ENCODE data around the gene ANAPC16.
A peak's percentile ranks its signal among the peaks of the same experiment; 100 is the strongest.

Gene ANAPC16

GRCh38 chr10:72255977-72256729 is 40.3 kb downstream of the ANAPC16 start:
- DNase-seq (ENCODE audit: low read depth, low spot score) = no peak
- ChIA-PET POLR2A (interaction anchor here (1.0 kb wide), 1 partner anchor 18 kb away, joined by 5 read pairs; the partner anchor contains the start of gene DDIT4), CTCF (interaction anchor here (1.0 to 1.2 kb wide), 4 partner anchors 8 to 81 kb away, joined by 3 to 4 read pairs (median 3); no protein-coding TSS in a partner anchor)

GRCh38 chr10:72257051-72257892 is 41.5 kb downstream of the ANAPC16 start:
- CTCF ChIA-PET = interaction anchor here (1.0 to 2.3 kb wide), 2 partner anchors 11 to 19 kb away, joined by 3 to 12 read pairs; no protein-coding TSS in a partner anchor
- POLR2A ChIA-PET = interaction anchor here (0.6 to 4.8 kb wide), 2 partner anchors 17 to 283 kb away, joined by 3 to 89 read pairs; partner anchors contain the start of gene DDIT4
- no peak overlapping the region for H3K4me3 ChIP-seq (ENCODE audit: low read depth, low read length)
- no peak for DNase-seq (ENCODE audit: low read depth, low spot score)
- TF ChIP-seq, protein P1, sequence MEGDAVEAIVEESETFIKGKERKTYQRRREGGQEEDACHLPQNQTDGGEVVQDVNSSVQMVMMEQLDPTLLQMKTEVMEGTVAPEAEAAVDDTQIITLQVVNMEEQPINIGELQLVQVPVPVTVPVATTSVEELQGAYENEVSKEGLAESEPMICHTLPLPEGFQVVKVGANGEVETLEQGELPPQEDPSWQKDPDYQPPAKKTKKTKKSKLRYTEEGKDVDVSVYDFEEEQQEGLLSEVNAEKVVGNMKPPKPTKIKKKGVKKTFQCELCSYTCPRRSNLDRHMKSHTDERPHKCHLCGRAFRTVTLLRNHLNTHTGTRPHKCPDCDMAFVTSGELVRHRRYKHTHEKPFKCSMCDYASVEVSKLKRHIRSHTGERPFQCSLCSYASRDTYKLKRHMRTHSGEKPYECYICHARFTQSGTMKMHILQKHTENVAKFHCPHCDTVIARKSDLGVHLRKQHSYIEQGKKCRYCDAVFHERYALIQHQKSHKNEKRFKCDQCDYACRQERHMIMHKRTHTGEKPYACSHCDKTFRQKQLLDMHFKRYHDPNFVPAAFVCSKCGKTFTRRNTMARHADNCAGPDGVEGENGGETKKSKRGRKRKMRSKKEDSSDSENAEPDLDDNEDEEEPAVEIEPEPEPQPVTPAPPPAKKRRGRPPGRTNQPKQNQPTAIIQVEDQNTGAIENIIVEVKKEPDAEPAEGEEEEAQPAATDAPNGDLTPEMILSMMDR (IDR thresholded peaks at IDR 0.05; ENCODE audit: insufficient read depth, low read length, missing control alignments) = no peak

More at GRCh38 chr10:72255977-72256729, 40.3 kb downstream of the ANAPC16 start:
- H3K4me3 ChIP-seq (ENCODE audit: low read depth, low read length) = no peak overlapping the region
- TF ChIP-seq, protein P1 (IDR thresholded peaks at IDR 0.05; ENCODE audit: insufficient read depth, low read length, missing control alignments) = no peak

GRCh38 chr10:72258617-72259016 is 42.8 kb downstream of the ANAPC16 start:
- DNase-seq (ENCODE audit: low read depth, low spot score) = no peak
- ChIA-PET POLR2A (interaction anchor here (0.6 to 4.8 kb wide), 2 partner anchors 15 to 72 kb away, joined by 3 to 89 read pairs; partner anchors contain the start of gene DDIT4), CTCF (interaction anchor here (2.3 to 2.7 kb wide), 2 partner anchors 13 to 211 kb away, joined by 10 to 12 read pairs; no protein-coding TSS in a partner anchor)
- no peak overlapping the region for H3K4me3 ChIP-seq (ENCODE audit: low read depth, low read length)
- TF ChIP-seq, protein P1 (IDR thresholded peaks at IDR 0.05; ENCODE audit: insufficient read depth, low read length, missing control alignments) = no peak

DNA sequence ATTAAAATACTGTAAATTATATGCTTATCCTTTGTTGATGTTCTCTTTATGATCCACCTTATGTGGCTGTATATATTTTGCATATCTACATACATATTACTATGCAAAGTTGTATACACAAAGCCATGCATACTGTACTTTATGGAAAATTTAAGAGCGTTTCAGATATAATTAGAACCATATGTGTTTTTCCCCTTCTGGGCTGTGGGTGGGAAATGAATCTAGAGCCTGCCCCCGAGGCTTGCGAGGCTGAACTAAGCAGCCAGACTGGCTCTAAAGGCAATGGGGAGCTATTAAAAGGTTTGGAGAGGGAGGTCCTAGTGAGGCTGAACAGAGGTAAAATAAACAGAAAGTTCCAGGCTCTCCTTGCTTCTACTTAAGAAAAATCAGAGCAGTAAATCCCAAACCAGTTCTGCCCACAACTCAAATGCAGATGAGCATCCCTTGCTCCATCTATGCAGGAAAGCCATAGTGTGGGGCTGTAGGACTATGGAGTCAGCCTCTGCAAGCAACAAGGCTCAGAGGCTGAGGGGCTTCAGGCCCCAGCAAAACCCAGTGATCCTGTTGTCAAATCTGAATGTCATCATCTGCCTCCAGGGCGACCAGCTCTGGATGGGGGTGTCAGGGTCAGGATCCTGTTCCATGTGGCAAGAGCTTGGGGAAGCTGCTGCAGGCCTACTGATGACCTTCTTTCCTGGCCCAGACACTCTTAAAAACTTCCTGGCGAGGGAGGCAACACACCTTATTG is 43.9 kb downstream of the ANAPC16 start:
- POLR2A ChIA-PET = interaction anchor here (0.5 to 4.8 kb wide), 4 partner anchors 10 to 61 kb away, joined by 3 to 89 read pairs (median 4); partner anchors contain the start of gene DDIT4
- no peak for DNase-seq (ENCODE audit: low read depth, low spot score)
- TF ChIP-seq, protein P1 (IDR thresholded peaks at IDR 0.05; ENCODE audit: insufficient read depth, low read length, missing control alignments) = no peak
- CTCF ChIA-PET = interaction anchor here (0.9 to 2.7 kb wide), 5 partner anchors 13 to 212 kb away, joined by 4 to 12 read pairs (median 6); partner anchors contain the start of gene DDIT4
- no peak overlapping the region for H3K4me3 ChIP-seq (ENCODE audit: low read depth, low read length)

DNA sequence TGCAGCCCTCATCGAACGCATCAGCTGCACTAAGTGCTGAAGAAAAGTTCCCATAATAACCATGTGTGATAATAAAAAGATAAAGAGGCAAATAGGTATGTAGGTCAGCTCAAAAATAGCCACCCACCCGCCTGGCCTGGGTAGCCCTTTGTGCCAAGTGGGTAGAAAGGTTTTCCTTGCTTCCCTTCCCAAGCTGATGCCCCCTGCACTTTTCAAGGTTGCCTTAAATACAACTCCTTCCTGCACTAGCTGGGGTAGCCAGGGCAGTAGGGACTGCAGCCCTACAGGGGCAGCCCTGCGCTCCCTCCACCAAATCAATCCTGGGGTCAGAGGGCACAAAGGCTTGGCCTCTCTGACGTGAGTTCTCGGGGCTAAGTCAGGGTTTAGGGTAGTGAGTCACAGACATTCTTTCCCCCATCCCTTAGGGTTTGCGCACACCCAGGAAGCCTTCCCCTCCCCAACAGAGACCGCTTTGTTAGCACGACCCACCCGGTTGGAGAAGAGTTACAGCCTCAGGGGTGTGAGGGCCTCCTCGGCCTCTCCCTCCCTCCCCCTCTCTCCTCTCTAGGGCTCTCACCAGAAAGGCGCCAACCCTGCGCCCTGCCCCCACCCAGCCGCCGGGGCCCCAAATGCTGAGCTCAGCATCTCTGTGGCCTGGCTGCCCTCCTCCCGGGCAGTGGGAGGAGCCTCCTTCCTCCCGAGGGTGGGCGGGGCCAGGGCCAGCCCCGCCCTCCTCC is 44.6 kb downstream of the ANAPC16 start:
- CTCF ChIA-PET = interaction anchor here (0.7 to 2.7 kb wide), 8 partner anchors 8 to 212 kb away, joined by 3 to 10 read pairs (median 4); partner anchors contain the start of gene DDIT4
- DNase-seq (ENCODE audit: low read depth, low spot score) = no peak
- POLR2A ChIA-PET = interaction anchor here (0.6 to 4.8 kb wide), 5 partner anchors 10 to 172 kb away, joined by 3 to 89 read pairs (median 4); partner anchors contain the start of gene DDIT4
- H3K4me3 ChIP-seq (ENCODE audit: low read depth, low read length) = peak overlapping the region; percentile 25
- TF ChIP-seq, protein P1 (IDR thresholded peaks at IDR 0.05; ENCODE audit: insufficient read depth, low read length, missing control alignments) = no peak
